Endothelial cell of umbilical vein (primary cell): ENCODE results near the gene CCSER2. TPM values are rescaled to one million over a fixed set of nuclear protein-coding genes. Genes with fewer than 3 reads are reported as not detected.

ENCODE experiments used
- BruUV-seq: library from RNA; stranded (reverse); fragments of 400-500 nt; replicated peaks from 2 replicates; lab custom pipeline; 2021; lab: Mats Ljungman, UMichigan
- CTCF ChIA-PET: fragments of 300-600, 350-600 bp; sonication (Branson Sonifier 250); formaldehyde crosslinking; loops from one replicate; lab custom pipeline; 2021; ENCODE audit warnings: antibody characterized with exemption, inconsistent platforms; lab: Charles Lee
- POLR2A ChIA-PET: fragments of 300-600, 350-600 bp; sonication (Branson Sonifier 250); formaldehyde crosslinking; loops from one replicate; lab custom pipeline; 2021; ENCODE audit warnings: antibody characterized with exemption, inconsistent platforms; lab: Charles Lee
- DNase-seq: peaks from one replicate; pipeline ENCODE4 v3.0.0-alpha.2; 2011; ENCODE audit warnings: low read depth, low spot score
- FAIRE-seq: peaks from 2 replicates; lab custom pipeline; 2011; peaks lifted over from hg19 to GRCh38; lab: Jason Lieb, UNC
- H2AFZ ChIP-seq: 2 replicates; pipeline ENCODE4 v1.6.0; 2012; ENCODE audit warnings: low read depth, low read length, control low read depth, inconsistent platforms
- H3K27ac ChIP-seq: 2 replicates; pipeline ENCODE4 v1.5.1; 2011; ENCODE audit warnings: low read depth, mild to moderate bottlenecking, control low read depth, low read length, moderate library complexity; ENCODE audit not compliant: insufficient read depth
- H3K27me3 ChIP-seq, 2 experiments: 2 replicates each; pipeline versions ENCODE4 v1.6.0 to v1.6.1; 2011; ENCODE audit warnings: low read length in 2 of 2, mixed read lengths in 1 of 2; ENCODE audit not compliant: control insufficient read depth in 2 of 2, insufficient read depth in 2 of 2
- H3K36me3 ChIP-seq, 2 experiments: 2 replicates in 1 of 2; 3 replicates in 1 of 2; pipeline ENCODE4 v1.5.1; 2011; ENCODE audit warnings: low read length in 2 of 2, mild to moderate bottlenecking in 1 of 2, moderate library complexity in 1 of 2; ENCODE audit not compliant: control insufficient read depth in 2 of 2, insufficient read depth in 2 of 2; ENCODE audit errors: extremely low read depth in 1 of 2
- H3K4me1 ChIP-seq: 3 replicates; pipeline ENCODE4 v1.5.1; 2011; ENCODE audit warnings: mild to moderate bottlenecking, low read length; ENCODE audit not compliant: control insufficient read depth, insufficient read depth; ENCODE audit errors: extremely low read depth
- H3K4me2 ChIP-seq: 2 replicates; pipeline ENCODE4 v1.6.1; 2011; ENCODE audit warnings: low read length, control low read depth, mixed read lengths; ENCODE audit not compliant: insufficient read depth
- H3K4me3 ChIP-seq, 3 experiments: fragments of 200-600 bp in 1 of 3; sonication (generic), shearing (Covaris generic) in 1 of 3; replicated peaks in 1 of 3; 2 replicates each; pipeline ENCODE4 v1.5.1; 2011 to 2016; ENCODE audit warnings: control low read depth in 3 of 3, low read length in 3 of 3, mild to moderate bottlenecking in 2 of 3, inconsistent platforms in 1 of 3, low read depth in 1 of 3, moderate library complexity in 1 of 3; ENCODE audit not compliant: insufficient read depth in 1 of 3
- H3K79me2 ChIP-seq: 2 replicates; pipeline ENCODE4 v1.6.0; 2012; ENCODE audit warnings: low read length, inconsistent platforms; ENCODE audit not compliant: control insufficient read depth, insufficient read depth
- H3K9ac ChIP-seq: replicated peaks from 2 replicates; pipeline ENCODE3; 2011; ENCODE audit warnings: low read length, control low read depth; ENCODE audit not compliant: insufficient read depth; ENCODE audit errors: extremely low read depth
- H3K9me1 ChIP-seq: replicated peaks from 3 replicates; pipeline ENCODE4 v1.6.0; 2011; ENCODE audit warnings: mild to moderate bottlenecking, low read length; ENCODE audit not compliant: control insufficient read depth, insufficient read depth; ENCODE audit errors: extremely low read depth
- H3K9me3 ChIP-seq: replicated peaks from 2 replicates; pipeline ENCODE4 v1.5.1; 2012; ENCODE audit warnings: low read length, inconsistent platforms; ENCODE audit not compliant: control insufficient read depth, insufficient read depth
- H4K20me1 ChIP-seq: replicated peaks from 2 replicates; pipeline ENCODE3; 2011; ENCODE audit warnings: mild to moderate bottlenecking, low read length; ENCODE audit not compliant: control insufficient read depth, insufficient read depth; ENCODE audit errors: extremely low read depth
- EZH2 ChIP-seq: IDR thresholded peaks from 2 replicates; pipeline ENCODE4 v1.6.1; 2012; ENCODE audit warnings: borderline replicate concordance, low read depth, mild to moderate bottlenecking, moderate library complexity, low read length, inconsistent platforms; ENCODE audit not compliant: severe bottlenecking
- GATA2 ChIP-seq: IDR thresholded peaks from 2 replicates; pipeline ENCODE4 v1.7.0; 2011; ENCODE audit warnings: low read depth, mild to moderate bottlenecking, moderate library complexity, mixed read lengths, low read length; ENCODE audit not compliant: insufficient read length, insufficient read depth
- POLR2AphosphoS5 ChIP-seq: IDR thresholded peaks from 2 replicates; pipeline ENCODE4 v1.6.1; 2012; ENCODE audit warnings: low read depth, mild to moderate bottlenecking, control low read depth, low read length, moderate library complexity; ENCODE audit not compliant: insufficient read depth
- dilution Hi-C: fragments of 300-500 bp; cut with MboI; formaldehyde crosslinking; loops from one replicate; pipeline ENCODE4 v1.15.0; 2019; ENCODE audit warnings: low sequenced_read_pairs; ENCODE audit not compliant: extremely low pct_ligation_motif_present
- intact Hi-C: fragments of 100-400 bp; cut with micrococcal nuclease; formaldehyde crosslinking; loops from one replicate; pipeline ENCODE4 v1.10.0; 2022
- polyA plus RNA-seq, 4 experiments: library from polyadenylated mRNA; depleted of rRNA in 3 of 4; stranded (reverse) in 3 of 4; unstranded in 1 of 4; fragments of >200 nt; gene quantifications; 2 replicates each; pipeline versions ENCODE4 v1.2.1 to v1.2.3, GENCODE V29; 2011 to 2012; ENCODE audit warnings: missing spikeins in 1 of 4
- total RNA-seq: library from RNA; stranded (reverse); gene quantifications from 2 replicates; pipeline ENCODE4 v1.2.3, GENCODE V29; 2021
- TF ChIP-seq, protein P1 (sequence below): IDR thresholded peaks from 2 replicates; pipeline ENCODE4 v1.6.1; 2011; ENCODE audit not compliant: insufficient read depth, insufficient read length
- TF ChIP-seq, protein P2 (sequence below), 2 donors: IDR thresholded peaks; 1 replicate in 1 of 2; 2 replicates in 1 of 2; pipeline ENCODE4 v1.5.1; 2011; ENCODE audit warnings: low read length in 2 of 2, mild to moderate bottlenecking in 2 of 2, moderate library complexity in 2 of 2, control low read depth in 1 of 2, inconsistent platforms in 1 of 2, low read depth in 1 of 2; ENCODE audit not compliant: insufficient read depth in 1 of 2; ENCODE audit errors: extremely low read depth in 1 of 2

The CCSER2 gene
- total and polyA plus RNA-seq, 2 donors (not counting 3 experiments of a cell fraction or from before 2014, with no cell fraction given) = 14.5 to 49.3 TPM

DNA sequence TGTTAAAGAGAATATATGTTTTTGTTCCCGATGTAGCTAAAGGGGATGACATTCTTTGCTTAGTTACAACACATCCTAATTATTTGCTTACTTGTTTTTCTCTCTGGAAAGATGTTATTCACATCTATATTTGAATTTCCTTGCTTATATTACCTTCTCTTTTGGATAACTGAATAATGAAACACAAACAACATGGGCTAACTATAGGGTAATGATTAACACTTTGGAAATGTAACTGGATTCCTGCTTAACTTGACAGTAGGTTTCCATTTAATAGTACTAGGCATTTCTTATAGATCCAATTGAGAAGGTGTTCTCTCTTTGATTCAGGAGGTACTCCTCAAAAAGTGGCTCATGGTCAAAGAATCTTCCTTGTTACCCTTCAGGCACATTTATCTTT lies 141.1 kb downstream of the CCSER2 start:
- POLR2A ChIA-PET = no interaction called here

More for the DNA sequence above, 141.1 kb downstream of the CCSER2 start:
- Histone ChIP-seq H3K9me1 (no peaks in the 10 kb centered on the region), H3K4me3 (no peak overlapping the region), H3K9ac (no peak overlapping the region), H3K4me1 (no peaks in the 10 kb centered on the region), H2AFZ (no peak overlapping the region), H3K9me3 (no peaks in the 10 kb centered on the region), H3K4me2 (no peak overlapping the region), H3K79me2 (no peaks in the 10 kb centered on the region), H3K36me3 (no peaks in the 10 kb centered on the region), H3K27ac (no peak overlapping the region), H4K20me1 (no peaks in the 10 kb centered on the region), H3K27me3 (no peaks in the 10 kb centered on the region)
- no TSS peak for BruUV-seq
- TF ChIP-seq, protein P1, sequence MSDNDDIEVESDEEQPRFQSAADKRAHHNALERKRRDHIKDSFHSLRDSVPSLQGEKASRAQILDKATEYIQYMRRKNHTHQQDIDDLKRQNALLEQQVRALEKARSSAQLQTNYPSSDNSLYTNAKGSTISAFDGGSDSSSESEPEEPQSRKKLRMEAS = no peak
- TF ChIP-seq POLR2AphosphoS5 (no peak), EZH2 (no peak), GATA2 (no peak)
- TF ChIP-seq, protein P2, sequence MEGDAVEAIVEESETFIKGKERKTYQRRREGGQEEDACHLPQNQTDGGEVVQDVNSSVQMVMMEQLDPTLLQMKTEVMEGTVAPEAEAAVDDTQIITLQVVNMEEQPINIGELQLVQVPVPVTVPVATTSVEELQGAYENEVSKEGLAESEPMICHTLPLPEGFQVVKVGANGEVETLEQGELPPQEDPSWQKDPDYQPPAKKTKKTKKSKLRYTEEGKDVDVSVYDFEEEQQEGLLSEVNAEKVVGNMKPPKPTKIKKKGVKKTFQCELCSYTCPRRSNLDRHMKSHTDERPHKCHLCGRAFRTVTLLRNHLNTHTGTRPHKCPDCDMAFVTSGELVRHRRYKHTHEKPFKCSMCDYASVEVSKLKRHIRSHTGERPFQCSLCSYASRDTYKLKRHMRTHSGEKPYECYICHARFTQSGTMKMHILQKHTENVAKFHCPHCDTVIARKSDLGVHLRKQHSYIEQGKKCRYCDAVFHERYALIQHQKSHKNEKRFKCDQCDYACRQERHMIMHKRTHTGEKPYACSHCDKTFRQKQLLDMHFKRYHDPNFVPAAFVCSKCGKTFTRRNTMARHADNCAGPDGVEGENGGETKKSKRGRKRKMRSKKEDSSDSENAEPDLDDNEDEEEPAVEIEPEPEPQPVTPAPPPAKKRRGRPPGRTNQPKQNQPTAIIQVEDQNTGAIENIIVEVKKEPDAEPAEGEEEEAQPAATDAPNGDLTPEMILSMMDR (IDR thresholded peaks at IDR 0.05; ENCODE audit: extremely low read depth in 1 of 2, insufficient read depth in 1 of 2, low read depth in 1 of 2, low read length in 2 of 2) = no peak
- dilution Hi-C loops (no loop called here), intact Hi-C loops (no loop called here)
- CTCF ChIA-PET = interaction anchor here (1.1 kb wide), 1 partner anchor 41 kb away, joined by 4 read pairs; no protein-coding TSS in a partner anchor
- FAIRE-seq (no peak), DNase-seq (no peak)
